Caco-2 (cell line): ENCODE data around the gene UBE3C. TPM values are rescaled to one million over a fixed set of nuclear protein-coding genes. Genes with fewer than 3 reads are reported as not detected.
A peak's percentile ranks its signal among the peaks of the same experiment; 100 is the strongest.

Experiments
- BruUV-seq: library from RNA; stranded (reverse); fragments of 400-500 nt; replicated peaks from 2 replicates; lab custom pipeline; 2021; lab: Mats Ljungman, UMichigan
- CTCF ChIA-PET: fragments of 300-600 bp; sonication (Branson Sonifier 250); formaldehyde crosslinking; loops from one replicate; lab custom pipeline; 2022; ENCODE audit warnings: antibody characterized with exemption; lab: Charles Lee
- POLR2A ChIA-PET: fragments of 300-600 bp; sonication (Branson Sonifier 250); formaldehyde crosslinking; loops from one replicate; lab custom pipeline; 2022; ENCODE audit warnings: antibody characterized with exemption; lab: Charles Lee
- DNase-seq, 2 experiments: peaks; one replicate each; pipeline versions ENCODE4 v3.0.0 to v3.0.0-alpha.2; 2020 to 2022
- H3K27me3 ChIP-seq: replicated peaks from 2 replicates; pipeline ENCODE4 v1.6.0; 2011; ENCODE audit warnings: low read length; ENCODE audit not compliant: control insufficient read depth, insufficient read depth
- H3K36me3 ChIP-seq: 2 replicates; pipeline ENCODE4 v1.5.1; 2011; ENCODE audit warnings: low read length; ENCODE audit not compliant: control insufficient read depth, insufficient read depth
- H3K4me1 ChIP-seq: fragments of 250-450 bp; sonication (Bioruptor Pico); 2 replicates; pipeline ENCODE4 v1.5.1; 2020; ENCODE audit warnings: mild to moderate bottlenecking
- H3K4me3 ChIP-seq: 2 replicates; pipeline ENCODE4 v1.5.1; 2011; ENCODE audit warnings: low read depth, mild to moderate bottlenecking, control low read depth, low read length
- H3K9me3 ChIP-seq: fragments of 250-450 bp; sonication (Bioruptor Pico); 2 replicates; pipeline ENCODE4 v1.5.1; 2020; ENCODE audit warnings: mild to moderate bottlenecking, moderate library complexity
- H3K27ac Mint-ChIP-seq: one replicate; pipeline ENCODE4 v1.8.0; 2022; ENCODE audit warnings: mixed read lengths; ENCODE audit not compliant: unreplicated experiment
- H3K27me3 Mint-ChIP-seq: one replicate; pipeline ENCODE4 v1.8.0; 2022; ENCODE audit warnings: mixed read lengths; ENCODE audit not compliant: insufficient read depth, unreplicated experiment
- H3K36me3 Mint-ChIP-seq: one replicate; pipeline ENCODE4 v1.8.0; 2022; ENCODE audit warnings: mild to moderate bottlenecking, mixed read lengths; ENCODE audit not compliant: insufficient read depth, unreplicated experiment
- H3K4me1 Mint-ChIP-seq: one replicate; pipeline ENCODE4 v1.8.0; 2022; ENCODE audit warnings: low read depth, mixed read lengths; ENCODE audit not compliant: unreplicated experiment
- H3K4me3 Mint-ChIP-seq: one replicate; pipeline ENCODE4 v1.8.0; 2022; ENCODE audit warnings: mild to moderate bottlenecking, moderate library complexity, mixed read lengths; ENCODE audit not compliant: unreplicated experiment
- H3K9me3 Mint-ChIP-seq: one replicate; pipeline ENCODE4 v1.8.0; 2022; ENCODE audit warnings: mixed read lengths; ENCODE audit not compliant: unreplicated experiment
- CTCF ChIP-seq, 2 experiments: fragments of 200-600 bp in 1 of 2; IDR thresholded peaks; 1 replicate in 1 of 2; 2 replicates in 1 of 2; pipeline versions ENCODE4 v1.5.1 to v1.8.0; 2011 to 2022; ENCODE audit warnings: antibody characterized with exemption in 1 of 2, control low read depth in 1 of 2, inconsistent platforms in 1 of 2, low read depth in 1 of 2, low read length in 1 of 2, mild to moderate bottlenecking in 1 of 2, moderate library complexity in 1 of 2; ENCODE audit not compliant: insufficient read depth in 1 of 2, severe bottlenecking in 1 of 2, unreplicated experiment in 1 of 2
- intact Hi-C: fragments of 100-400 bp; cut with micrococcal nuclease; formaldehyde crosslinking; loops from one replicate; pipeline ENCODE4 v1.10.0; 2022; ENCODE audit not compliant: unreplicated experiment
- total RNA-seq: library from RNA; stranded (reverse); gene quantifications from 2 replicates; pipeline ENCODE4 v1.2.3, GENCODE V29; 2022

The UBE3C gene
- total RNA-seq, 1 experiment from 2014 or later = 76.1 TPM

- no peak overlapping the region for H3K27ac Mint-ChIP-seq
- H3K27me3 ChIP-seq = no peaks in the 10 kb centered on the region
- no peak overlapping the region for H3K4me3 Mint-ChIP-seq
- intact Hi-C loops = no loop called here
- no peaks in the 10 kb centered on the region; the same call in none of the 2 replicates for H3K4me1 ChIP-seq
- DNase-seq = no peak
- BruUV-seq = no TSS peak
- no peaks in the 10 kb centered on the region for H3K9me3 ChIP-seq
- ChIA-PET POLR2A (no interaction called here), CTCF (interaction anchor here (0.7 kb wide), 1 partner anchor 148 kb away, joined by 3 read pairs; no protein-coding TSS in a partner anchor)
- no peaks in the 10 kb centered on the region for H3K36me3 ChIP-seq
- no peak overlapping the region for H3K4me3 ChIP-seq
- H3K27me3 Mint-ChIP-seq = peaks cover 4% of the 10 kb centered on the region
- no peaks in the 10 kb centered on the region for H3K9me3 Mint-ChIP-seq
- no peaks in the 10 kb centered on the region for H3K36me3 Mint-ChIP-seq
- no peak for TF ChIP-seq CTCF (IDR thresholded peaks at IDR 0.05; ENCODE audit: insufficient read depth in 1 of 2, low read depth in 1 of 2, low read length in 1 of 2, severe bottlenecking in 1 of 2, unreplicated experiment in 1 of 2)
- H3K4me1 Mint-ChIP-seq = peaks cover 13% of the 10 kb centered on the region
Measured at GRCh38 chr7:157133304-157133703, 5.4 kb upstream of the UBE3C start.

- no peaks in the 10 kb centered on the region for H3K9me3 Mint-ChIP-seq
- no peaks in the 10 kb centered on the region for H3K27me3 Mint-ChIP-seq
- DNase-seq = peak in 1 of 2 experiments; percentile 57
- intact Hi-C loops = loop anchor here (1.0 to 5.0 kb wide), 2 partner anchors 166 to 229 kb away; no protein-coding TSS in a partner anchor
- Histone ChIP-seq H3K4me1 (peaks cover 10% of the 10 kb centered on the region), H3K27me3 (no peaks in the 10 kb centered on the region), H3K9me3 (no peaks in the 10 kb centered on the region), H3K4me3 (no peak overlapping the region), H3K36me3 (peaks cover 2% of the 10 kb centered on the region; the same call in 1 of the 2 replicates)
- ChIA-PET CTCF (interaction anchor here (0.5 to 1.5 kb wide), 4 partner anchors 122 to 266 kb away, joined by 5 to 7 read pairs (median 6); partner anchors contain the start of genes MNX1 and NOM1), POLR2A (interaction anchor here (0.5 to 1.0 kb wide), 2 partner anchors 68 to 126 kb away, joined by 3 to 8 read pairs; partner anchors contain the start of gene MNX1)
- H3K36me3 Mint-ChIP-seq = peaks cover 11% of the 10 kb centered on the region
- peaks cover 18% of the 10 kb centered on the region for H3K4me1 Mint-ChIP-seq
- H3K27ac Mint-ChIP-seq = peak overlapping the region; percentile 7
- BruUV-seq = no TSS peak
- peak overlapping the region; percentile 34 for H3K4me3 Mint-ChIP-seq
- peak; percentile 22 to 32 for TF ChIP-seq CTCF (IDR thresholded peaks at IDR 0.05; ENCODE audit: insufficient read depth in 1 of 2, low read depth in 1 of 2, low read length in 1 of 2, severe bottlenecking in 1 of 2, unreplicated experiment in 1 of 2)
Measured at GRCh38 chr7:157136372-157136771, 2.4 kb upstream of the UBE3C start.

GRCh38 chr7:157138101-157138423 is 664 bp upstream of the UBE3C start:
- peak overlapping the region; percentile 73 for H3K4me3 Mint-ChIP-seq
- peaks cover 10% of the 10 kb centered on the region for H3K4me1 ChIP-seq
- TF ChIP-seq CTCF (IDR thresholded peaks at IDR 0.05; ENCODE audit: insufficient read depth in 1 of 2, low read depth in 1 of 2, low read length in 1 of 2, severe bottlenecking in 1 of 2, unreplicated experiment in 1 of 2) = no peak
- H3K9me3 Mint-ChIP-seq = no peaks in the 10 kb centered on the region
- CTCF ChIA-PET = no interaction called here
- POLR2A ChIA-PET = no interaction called here
- H3K4me1 Mint-ChIP-seq = peaks cover 19% of the 10 kb centered on the region
- peaks cover 6% of the 10 kb centered on the region for H3K36me3 ChIP-seq
- intact Hi-C loops = loop anchor here (2.0 to 5.0 kb wide), 3 partner anchors 127 to 245 kb away; partner anchors contain the start of genes LMBR1 and MNX1
- H3K36me3 Mint-ChIP-seq = peaks cover 19% of the 10 kb centered on the region
- H3K27ac Mint-ChIP-seq = peak overlapping the region; percentile 16
- BruUV-seq = no TSS peak
- no peaks in the 10 kb centered on the region for H3K27me3 ChIP-seq
- H3K4me3 ChIP-seq = peak overlapping the region; percentile 79
- H3K27me3 Mint-ChIP-seq = no peaks in the 10 kb centered on the region
- no peaks in the 10 kb centered on the region for H3K9me3 ChIP-seq
- DNase-seq = no peak
